Activated B cell treated with CpG ODN at 0.5 μM for 24 hours (primary cell): ENCODE results near the gene SLFNL1. TPM values are rescaled to one million over a fixed set of nuclear protein-coding genes. Genes with fewer than 3 reads are reported as not detected.
A peak's percentile ranks its signal among the peaks of the same experiment; 100 is the strongest.

ENCODE experiments used
- ATAC-seq: fragments of 200-7000 bp; cut with Tn5 transposase; one replicate; pipeline ENCODE4 v1.10.0; 2021; ENCODE audit warnings: low read depth, mild to moderate bottlenecking, moderate library complexity
- CTCF ChIA-PET: fragments of 350-600 bp; sonication (Branson Sonifier 250); formaldehyde crosslinking; loops from one replicate; lab custom pipeline; 2021; ENCODE audit warnings: antibody characterized with exemption; lab: Charles Lee
- POLR2A ChIA-PET: fragments of 350-600 bp; sonication (Branson Sonifier 250); formaldehyde crosslinking; loops from one replicate; lab custom pipeline; 2021; ENCODE audit warnings: antibody characterized with exemption; lab: Charles Lee
- DNase-seq: peaks from one replicate; pipeline ENCODE4 v3.0.0; 2022
- H3K27ac Mint-ChIP-seq: one replicate; pipeline ENCODE4 v1.8.0; 2020; ENCODE audit warnings: mixed read lengths
- H3K27me3 Mint-ChIP-seq: one replicate; pipeline ENCODE4 v1.8.0; 2021; ENCODE audit warnings: mixed read lengths
- H3K36me3 Mint-ChIP-seq: one replicate; pipeline ENCODE4 v1.8.0; 2021; ENCODE audit warnings: low read depth, mixed read lengths
- H3K4me1 Mint-ChIP-seq: one replicate; pipeline ENCODE4 v1.8.0; 2021; ENCODE audit warnings: mixed read lengths
- H3K4me3 Mint-ChIP-seq: one replicate; pipeline ENCODE4 v1.8.0; 2020; ENCODE audit warnings: mild to moderate bottlenecking, mixed read lengths
- H3K9me3 Mint-ChIP-seq: one replicate; pipeline ENCODE4 v1.8.0; 2020; ENCODE audit warnings: mixed read lengths
- CTCF ChIP-seq: fragments of 200-600 bp; IDR thresholded peaks from one replicate; pipeline ENCODE4 v1.8.0; 2022; ENCODE audit warnings: antibody characterized with exemption, mild to moderate bottlenecking
- intact Hi-C: fragments of 100-400 bp; cut with micrococcal nuclease; formaldehyde crosslinking; loops from one replicate; pipeline ENCODE4 v1.15.1; 2024
- total RNA-seq: library from RNA; stranded (reverse); gene quantifications from 2 replicates; pipeline ENCODE4 v1.2.3, GENCODE V29; 2022

Gene SLFNL1
- total RNA-seq, 1 donor from 2014 or later: 0.47 TPM

- H3K36me3 Mint-ChIP-seq: peaks cover 43% of the 10 kb centered on the region
- ATAC-seq (no peak), DNase-seq (no peak)
- no peak overlapping the region for H3K27ac Mint-ChIP-seq
- no peaks in the 10 kb centered on the region for H3K9me3 Mint-ChIP-seq
- CTCF ChIA-PET: interaction anchor here (0.6 kb wide), 1 partner anchor 12 kb away, joined by 3 read pairs; no protein-coding TSS in a partner anchor
- intact Hi-C loops: no loop called here
- no peaks in the 10 kb centered on the region for H3K27me3 Mint-ChIP-seq
- H3K4me3 Mint-ChIP-seq: no peak overlapping the region
- H3K4me1 Mint-ChIP-seq: peaks cover 32% of the 10 kb centered on the region
- POLR2A ChIA-PET: no interaction called here
- TF ChIP-seq CTCF: no peak
Observed at GRCh38 chr1:41015281-41015896, 6.1 kb downstream of the SLFNL1 start.

- no peak for TF ChIP-seq CTCF
- ATAC-seq (no peak), DNase-seq (no peak)
- Mint-ChIP-seq H3K27me3 (no peaks in the 10 kb centered on the region), H3K27ac (peak overlapping the region; percentile 20), H3K4me3 (no peak overlapping the region), H3K4me1 (peaks cover 32% of the 10 kb centered on the region), H3K9me3 (no peaks in the 10 kb centered on the region), H3K36me3 (peaks cover 49% of the 10 kb centered on the region)
- intact Hi-C loops: no loop called here
- CTCF ChIA-PET: interaction anchor here (0.6 kb wide), 1 partner anchor 11 kb away, joined by 3 read pairs; no protein-coding TSS in a partner anchor
- POLR2A ChIA-PET: no interaction called here
Observed at GRCh38 chr1:41014871-41015270, 6.7 kb downstream of the SLFNL1 start.

GRCh38 chr1:41013796-41014195, 7.7 kb downstream of the SLFNL1 start:
- H3K36me3 Mint-ChIP-seq: peaks cover 55% of the 10 kb centered on the region
- no peak for ATAC-seq
- ChIA-PET CTCF (no interaction called here), POLR2A (interaction anchor here (1.2 kb wide), 1 partner anchor 9 kb away, joined by 3 read pairs; no protein-coding TSS in a partner anchor)
- H3K27ac Mint-ChIP-seq: no peak overlapping the region
- peaks cover 25% of the 10 kb centered on the region for H3K4me1 Mint-ChIP-seq
- intact Hi-C loops: no loop called here
- no peaks in the 10 kb centered on the region for H3K9me3 Mint-ChIP-seq
- DNase-seq: no peak
- no peak for TF ChIP-seq CTCF
- H3K27me3 Mint-ChIP-seq: no peaks in the 10 kb centered on the region
- no peak overlapping the region for H3K4me3 Mint-ChIP-seq

- POLR2A ChIA-PET: no interaction called here
- no peaks in the 10 kb centered on the region for H3K9me3 Mint-ChIP-seq
- CTCF ChIA-PET: no interaction called here
- no peak for DNase-seq
- H3K36me3 Mint-ChIP-seq: peaks cover 63% of the 10 kb centered on the region
- intact Hi-C loops: no loop called here
- H3K4me3 Mint-ChIP-seq: no peak overlapping the region
- no peak for TF ChIP-seq CTCF
- ATAC-seq: no peak
- H3K4me1 Mint-ChIP-seq: peaks cover 25% of the 10 kb centered on the region
- no peak overlapping the region for H3K27ac Mint-ChIP-seq
- no peaks in the 10 kb centered on the region for H3K27me3 Mint-ChIP-seq
Observed at GRCh38 chr1:41013024-41013423, 8.5 kb downstream of the SLFNL1 start.

GRCh38 chr1:41010345-41010744, 11.2 kb downstream of the SLFNL1 start:
- CTCF ChIA-PET: no interaction called here
- Mint-ChIP-seq H3K9me3 (no peaks in the 10 kb centered on the region), H3K4me1 (peaks cover 15% of the 10 kb centered on the region), H3K27ac (no peak overlapping the region), H3K27me3 (no peaks in the 10 kb centered on the region), H3K4me3 (no peak overlapping the region), H3K36me3 (peaks cover 78% of the 10 kb centered on the region)
- intact Hi-C loops: no loop called here
- no peak for TF ChIP-seq CTCF
- ATAC-seq (no peak), DNase-seq (no peak)
- POLR2A ChIA-PET: no interaction called here
